RWPE2 (cell line): Measurements from ENCODE around the gene RHBDL3.

ENCODE experiments used
- ATAC-seq: fragments of 200-7000 bp; cut with Tn5 transposase; 3 replicates; pipeline ENCODE4 v1.9.1; 2021; ENCODE audit warnings: low read depth
- DNase-seq: peaks from one replicate; pipeline ENCODE4 v3.0.0-alpha.2; 2020; ENCODE audit warnings: low spot score
- H3K27ac ChIP-seq: fragments of 450-650 bp; 2 replicates; pipeline ENCODE4 v1.5.1; 2017; ENCODE audit warnings: mild to moderate bottlenecking; ENCODE audit not compliant: poor library complexity, severe bottlenecking
- H3K27me3 ChIP-seq: fragments of 250-450 bp; sonication (Bioruptor Pico); 2 replicates; pipeline ENCODE4 v1.5.1; 2021; ENCODE audit warnings: mild to moderate bottlenecking, moderate library complexity; ENCODE audit not compliant: insufficient read depth, poor library complexity, severe bottlenecking
- H3K36me3 ChIP-seq: fragments of 250-450 bp; sonication (Bioruptor Pico); 2 replicates; pipeline ENCODE4 v1.5.1; 2020; ENCODE audit warnings: low read depth, mild to moderate bottlenecking, moderate library complexity
- H3K4me1 ChIP-seq: fragments of 250-450 bp; sonication (Bioruptor Pico); 2 replicates; pipeline ENCODE4 v1.5.1; 2021; ENCODE audit warnings: mild to moderate bottlenecking, moderate library complexity; ENCODE audit not compliant: insufficient read depth, poor library complexity, severe bottlenecking
- H3K4me3 ChIP-seq: fragments of 250-450 bp; sonication (Bioruptor Pico); 2 replicates; pipeline ENCODE4 v1.5.1; 2021; ENCODE audit warnings: mild to moderate bottlenecking, moderate library complexity; ENCODE audit not compliant: severe bottlenecking
- H3K9me3 ChIP-seq: fragments of 250-450 bp; sonication (Bioruptor Pico); 2 replicates; pipeline ENCODE4 v1.5.1; 2021; ENCODE audit warnings: mild to moderate bottlenecking, moderate library complexity; ENCODE audit not compliant: severe bottlenecking
- TF ChIP-seq, protein P1 (sequence below): fragments of 450-650 bp; IDR thresholded peaks from one replicate; pipeline ENCODE4 v1.5.1; 2017; ENCODE audit warnings: mild to moderate bottlenecking, moderate library complexity; ENCODE audit not compliant: poor library complexity, severe bottlenecking

Gene RHBDL3

DNA sequence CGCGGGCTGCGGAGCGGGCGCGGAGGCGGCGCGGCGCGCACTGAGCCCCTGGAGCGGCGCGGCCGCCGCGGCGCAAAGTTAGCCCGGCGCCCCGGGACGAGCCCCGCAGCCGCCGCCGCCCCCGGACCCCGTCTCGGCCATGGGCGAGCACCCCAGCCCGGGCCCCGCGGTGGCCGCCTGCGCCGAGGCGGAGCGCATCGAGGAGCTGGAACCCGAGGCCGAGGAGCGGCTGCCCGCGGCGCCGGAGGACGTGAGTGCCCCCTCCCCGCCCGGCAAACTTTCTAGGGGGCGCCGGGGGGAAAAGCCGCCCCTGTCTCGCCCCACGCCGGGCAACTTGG is 388 bp downstream of the RHBDL3 start:
- DNase-seq (no peak), ATAC-seq (no peak)
- Histone ChIP-seq H3K36me3 (no peaks in the 10 kb centered on the region), H3K27me3 (peaks cover 58% of the 10 kb centered on the region), H3K27ac (no peak overlapping the region), H3K9me3 (no peaks in the 10 kb centered on the region), H3K4me1 (no peaks in the 10 kb centered on the region), H3K4me3 (peak overlapping the region; percentile 40)
- TF ChIP-seq, protein P1, sequence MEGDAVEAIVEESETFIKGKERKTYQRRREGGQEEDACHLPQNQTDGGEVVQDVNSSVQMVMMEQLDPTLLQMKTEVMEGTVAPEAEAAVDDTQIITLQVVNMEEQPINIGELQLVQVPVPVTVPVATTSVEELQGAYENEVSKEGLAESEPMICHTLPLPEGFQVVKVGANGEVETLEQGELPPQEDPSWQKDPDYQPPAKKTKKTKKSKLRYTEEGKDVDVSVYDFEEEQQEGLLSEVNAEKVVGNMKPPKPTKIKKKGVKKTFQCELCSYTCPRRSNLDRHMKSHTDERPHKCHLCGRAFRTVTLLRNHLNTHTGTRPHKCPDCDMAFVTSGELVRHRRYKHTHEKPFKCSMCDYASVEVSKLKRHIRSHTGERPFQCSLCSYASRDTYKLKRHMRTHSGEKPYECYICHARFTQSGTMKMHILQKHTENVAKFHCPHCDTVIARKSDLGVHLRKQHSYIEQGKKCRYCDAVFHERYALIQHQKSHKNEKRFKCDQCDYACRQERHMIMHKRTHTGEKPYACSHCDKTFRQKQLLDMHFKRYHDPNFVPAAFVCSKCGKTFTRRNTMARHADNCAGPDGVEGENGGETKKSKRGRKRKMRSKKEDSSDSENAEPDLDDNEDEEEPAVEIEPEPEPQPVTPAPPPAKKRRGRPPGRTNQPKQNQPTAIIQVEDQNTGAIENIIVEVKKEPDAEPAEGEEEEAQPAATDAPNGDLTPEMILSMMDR = no peak

DNA sequence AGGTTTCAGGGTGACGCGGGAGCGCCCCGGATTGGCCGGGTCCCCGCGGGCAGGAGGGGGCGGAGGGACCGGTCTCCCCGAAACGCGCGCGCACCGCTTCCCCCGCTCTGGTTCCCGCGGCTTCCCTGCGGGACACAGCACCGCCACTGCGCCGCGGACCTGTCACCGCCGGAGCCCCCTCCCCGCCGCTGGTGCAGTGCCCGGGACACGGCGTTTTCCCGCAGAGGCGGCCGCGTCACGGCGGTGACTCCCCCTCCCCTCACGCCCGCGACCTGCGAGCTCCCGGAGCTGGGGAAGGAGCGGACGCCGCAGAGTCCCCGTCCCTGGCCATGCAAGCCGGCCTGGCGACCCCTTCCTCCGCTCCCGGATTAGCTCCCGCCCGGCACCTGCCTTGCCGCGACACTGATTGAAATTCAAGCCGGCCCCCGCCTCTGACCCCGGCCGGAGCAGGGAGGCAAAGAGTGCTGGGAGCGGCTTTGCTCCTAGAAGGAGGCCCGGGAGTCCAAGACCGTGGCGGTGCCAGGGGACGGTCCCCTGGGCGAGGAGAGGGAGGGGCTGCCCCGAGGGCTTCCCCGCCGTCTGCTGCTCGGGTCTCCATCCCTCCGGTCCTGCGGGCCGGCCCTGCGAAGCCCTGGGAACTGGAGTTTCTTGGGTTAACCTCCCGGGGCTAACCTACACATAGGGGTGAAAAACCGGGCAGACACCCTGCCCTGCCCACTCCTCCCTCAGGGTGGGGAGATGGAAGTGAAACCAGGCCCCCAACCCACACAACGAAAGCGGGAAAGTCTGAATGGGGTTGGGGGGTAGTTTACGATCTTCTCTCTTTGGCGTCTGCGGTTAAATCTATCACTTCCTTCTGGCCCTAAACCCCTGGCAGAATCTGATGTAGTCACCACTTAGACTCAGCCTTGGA is 1.0 kb downstream of the RHBDL3 start:
- Histone ChIP-seq H3K27ac (no peak overlapping the region), H3K4me3 (peak overlapping the region; percentile 40), H3K9me3 (no peaks in the 10 kb centered on the region), H3K27me3 (peaks cover 58% of the 10 kb centered on the region), H3K36me3 (no peaks in the 10 kb centered on the region), H3K4me1 (no peaks in the 10 kb centered on the region)
- no peak for DNase-seq
- ATAC-seq = peak; percentile 15; the same call in 2 of the 3 replicates
- TF ChIP-seq, protein P1 = no peak

DNA sequence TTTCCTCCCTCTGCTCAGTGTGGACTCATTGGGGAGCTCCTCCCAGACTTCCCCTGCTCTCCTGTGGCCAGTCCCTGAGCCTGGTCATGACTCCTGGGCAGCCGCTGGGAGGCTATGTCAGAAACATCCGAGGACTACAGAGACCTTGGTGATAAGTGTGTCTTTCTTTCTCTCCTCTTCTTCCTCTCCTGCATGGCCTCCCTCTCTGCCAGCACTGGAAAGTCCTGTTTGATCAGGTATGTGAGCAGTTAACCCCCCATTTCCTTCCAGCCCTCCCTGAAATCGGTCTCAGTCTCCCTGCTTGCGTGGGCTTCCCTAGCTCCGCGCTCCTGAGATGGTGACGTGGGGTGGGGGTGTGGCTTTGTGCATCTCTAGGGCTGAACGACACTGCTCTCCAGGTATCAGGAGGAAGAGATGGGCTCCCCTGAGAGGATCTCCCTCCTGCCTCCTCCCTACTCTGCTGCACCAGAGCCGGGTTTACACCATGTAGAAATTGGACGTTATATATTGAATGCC is 2.1 kb downstream of the RHBDL3 start:
- peak; percentile 33; the same call in 1 of the 3 replicates for ATAC-seq
- no peak for DNase-seq
- TF ChIP-seq, protein P1 = no peak
- H3K27ac ChIP-seq = no peak overlapping the region
- H3K4me1 ChIP-seq = no peaks in the 10 kb centered on the region
- H3K9me3 ChIP-seq = no peaks in the 10 kb centered on the region
- H3K4me3 ChIP-seq = no peak overlapping the region
- peaks cover 58% of the 10 kb centered on the region for H3K27me3 ChIP-seq
- no peaks in the 10 kb centered on the region for H3K36me3 ChIP-seq

GRCh38 chr17:32268734-32269288 is 3.2 kb downstream of the RHBDL3 start:
- ATAC-seq = no peak
- Histone ChIP-seq H3K27ac (no peak overlapping the region), H3K27me3 (peaks cover 51% of the 10 kb centered on the region), H3K9me3 (no peaks in the 10 kb centered on the region), H3K4me3 (no peak overlapping the region), H3K36me3 (no peaks in the 10 kb centered on the region), H3K4me1 (no peaks in the 10 kb centered on the region)
- TF ChIP-seq, protein P1 = no peak
- no peak for DNase-seq
